LNCAP (cell line): ENCODE data around the gene FAM53A.

Source experiments
- TF ChIP-seq, protein P1 (sequence below): fragments of 450-650 bp; IDR thresholded peaks from 2 replicates; pipeline ENCODE4 v1.5.1; 2017; ENCODE audit warnings: mild to moderate bottlenecking

Gene FAM53A

DNA sequence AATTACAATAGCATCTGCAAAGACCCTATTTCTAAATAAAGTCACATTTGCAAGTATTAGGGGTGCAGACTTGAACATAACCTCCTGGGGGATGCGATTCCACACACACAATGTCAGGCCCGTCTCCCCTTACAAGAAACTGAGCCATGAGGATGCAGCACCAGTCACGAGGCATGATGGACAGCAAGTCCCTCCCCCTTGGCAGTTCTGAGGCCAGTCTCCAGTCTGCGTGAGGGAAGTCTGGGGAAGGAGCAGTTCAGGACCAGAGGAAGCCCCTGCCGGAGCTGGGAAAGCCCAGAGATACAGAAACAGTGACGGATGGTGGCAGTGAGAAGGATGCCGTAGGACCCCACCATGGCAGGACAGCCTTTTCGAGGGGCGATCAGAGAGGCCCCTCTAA is 9.4 kb downstream of the FAM53A start:
- TF ChIP-seq, protein P1, sequence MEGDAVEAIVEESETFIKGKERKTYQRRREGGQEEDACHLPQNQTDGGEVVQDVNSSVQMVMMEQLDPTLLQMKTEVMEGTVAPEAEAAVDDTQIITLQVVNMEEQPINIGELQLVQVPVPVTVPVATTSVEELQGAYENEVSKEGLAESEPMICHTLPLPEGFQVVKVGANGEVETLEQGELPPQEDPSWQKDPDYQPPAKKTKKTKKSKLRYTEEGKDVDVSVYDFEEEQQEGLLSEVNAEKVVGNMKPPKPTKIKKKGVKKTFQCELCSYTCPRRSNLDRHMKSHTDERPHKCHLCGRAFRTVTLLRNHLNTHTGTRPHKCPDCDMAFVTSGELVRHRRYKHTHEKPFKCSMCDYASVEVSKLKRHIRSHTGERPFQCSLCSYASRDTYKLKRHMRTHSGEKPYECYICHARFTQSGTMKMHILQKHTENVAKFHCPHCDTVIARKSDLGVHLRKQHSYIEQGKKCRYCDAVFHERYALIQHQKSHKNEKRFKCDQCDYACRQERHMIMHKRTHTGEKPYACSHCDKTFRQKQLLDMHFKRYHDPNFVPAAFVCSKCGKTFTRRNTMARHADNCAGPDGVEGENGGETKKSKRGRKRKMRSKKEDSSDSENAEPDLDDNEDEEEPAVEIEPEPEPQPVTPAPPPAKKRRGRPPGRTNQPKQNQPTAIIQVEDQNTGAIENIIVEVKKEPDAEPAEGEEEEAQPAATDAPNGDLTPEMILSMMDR, result no peak

DNA sequence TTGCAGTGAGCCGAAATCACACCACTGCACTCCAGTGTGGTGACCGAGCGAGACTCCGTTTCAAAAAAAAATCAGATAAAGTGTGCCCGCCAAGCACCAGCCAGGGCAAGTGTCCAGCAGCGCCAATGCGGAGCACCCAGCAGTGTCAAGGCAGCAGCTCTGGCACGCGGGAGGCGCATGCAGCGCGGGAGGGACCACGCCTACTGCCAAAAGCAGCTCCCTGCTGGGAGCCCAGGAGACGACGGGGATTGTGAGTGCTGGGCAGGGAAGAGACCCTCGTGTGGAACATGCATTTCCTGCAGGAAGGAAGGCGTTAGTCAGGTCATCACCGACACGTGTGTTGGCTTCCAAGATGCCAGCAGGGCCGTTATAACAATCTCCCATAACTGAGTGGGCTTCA is 10.4 kb downstream of the FAM53A start:
- TF ChIP-seq, protein P1, result no peak

DNA sequence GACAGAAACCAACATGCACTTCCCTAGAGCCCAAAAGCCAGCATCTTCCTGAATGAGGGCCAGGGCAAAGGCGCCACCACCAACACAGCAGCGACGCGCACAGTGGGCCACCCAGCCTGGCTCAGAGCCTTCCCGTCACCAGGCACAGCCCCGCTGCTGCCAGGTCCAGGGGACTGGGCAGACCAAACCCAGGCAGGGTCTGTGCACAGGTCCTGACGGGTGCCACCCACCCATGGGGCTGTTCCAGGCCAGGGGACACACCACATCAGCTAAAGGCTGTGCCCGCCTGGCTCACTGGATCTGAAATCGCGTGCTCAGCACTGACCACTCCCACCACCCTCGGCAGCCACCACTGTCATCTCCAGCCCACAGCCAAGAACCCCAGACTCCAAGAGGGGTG is 13.8 kb downstream of the FAM53A start:
- TF ChIP-seq, protein P1, result no peak

DNA sequence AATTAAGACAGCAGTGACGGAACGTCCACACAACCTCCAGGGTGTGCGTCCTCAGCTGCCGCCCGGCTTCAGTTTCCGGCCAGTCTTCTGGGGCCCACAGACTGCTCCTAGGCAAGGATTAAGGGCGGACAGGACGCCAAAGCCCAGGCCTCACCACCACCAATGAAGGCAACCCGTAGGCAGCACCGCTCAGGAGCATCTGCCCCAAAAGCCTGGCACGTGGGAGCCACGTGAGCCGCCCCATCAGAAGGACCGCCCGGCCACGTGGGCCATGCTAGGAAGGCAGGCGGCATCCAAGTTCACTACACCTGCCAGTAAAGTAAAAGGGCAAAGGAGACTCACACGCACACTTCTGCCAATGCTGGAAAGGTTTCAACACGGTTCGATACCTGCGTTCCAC is 14.3 kb downstream of the FAM53A start:
- TF ChIP-seq, protein P1, result no peak

DNA sequence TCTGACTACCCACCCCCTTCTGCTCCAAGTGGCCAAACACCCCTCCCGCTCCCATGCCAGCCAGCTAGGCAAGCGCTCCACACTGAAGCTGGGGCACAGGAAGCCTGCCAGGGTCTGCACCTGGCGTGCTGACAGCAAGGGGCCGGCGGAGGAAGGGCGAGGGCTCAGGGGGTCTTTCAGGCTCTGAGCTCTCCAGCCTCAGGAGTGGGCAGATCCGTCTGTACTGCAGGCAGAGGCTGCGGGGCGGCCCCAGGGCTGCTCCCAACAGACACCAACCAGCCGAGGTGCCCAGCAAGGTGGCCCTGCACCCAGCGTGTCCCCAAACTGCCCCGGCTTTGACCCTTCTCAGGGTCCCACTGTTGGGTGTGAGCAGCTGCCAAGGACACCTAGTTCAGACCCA is 14.8 kb downstream of the FAM53A start:
- TF ChIP-seq, protein P1, result no peak

DNA sequence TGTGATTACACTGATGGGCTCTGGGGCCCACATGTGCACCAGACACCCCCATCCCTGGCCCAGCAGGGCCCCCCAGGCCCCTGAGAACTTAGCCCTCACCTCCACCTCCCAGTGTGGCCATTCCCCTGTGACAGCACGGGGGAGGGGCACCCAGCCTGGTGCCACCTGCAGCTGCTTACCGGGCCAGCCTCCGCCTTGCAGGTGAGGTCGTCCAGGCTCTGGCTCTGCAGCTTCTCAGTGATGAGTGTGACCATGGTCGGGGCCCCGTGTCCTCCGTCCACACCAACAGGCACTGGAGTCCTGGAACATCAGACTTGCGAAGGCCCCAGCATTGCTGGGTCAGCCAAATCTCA is 15.6 kb downstream of the FAM53A start:
- TF ChIP-seq, protein P1, result no peak

DNA sequence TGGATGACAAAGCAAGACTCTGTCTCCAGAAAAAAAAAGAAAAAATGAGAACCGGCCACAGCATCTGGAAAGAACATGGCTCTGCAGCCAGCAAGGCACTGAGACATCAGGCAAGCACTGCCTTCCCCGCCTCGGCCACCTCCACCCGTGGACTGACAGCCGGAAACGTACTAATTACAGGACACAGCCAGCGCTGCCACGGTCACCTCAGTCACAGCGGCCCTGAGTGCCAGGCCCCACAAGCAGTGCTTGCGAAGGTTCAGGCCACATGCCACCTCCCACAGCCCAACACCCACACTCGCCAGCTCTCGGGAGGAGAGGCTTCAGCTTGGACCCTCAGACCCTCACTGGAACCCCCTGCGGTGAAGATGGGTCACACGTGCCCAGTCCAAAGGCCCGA is 16.8 kb downstream of the FAM53A start:
- TF ChIP-seq, protein P1, result no peak

DNA sequence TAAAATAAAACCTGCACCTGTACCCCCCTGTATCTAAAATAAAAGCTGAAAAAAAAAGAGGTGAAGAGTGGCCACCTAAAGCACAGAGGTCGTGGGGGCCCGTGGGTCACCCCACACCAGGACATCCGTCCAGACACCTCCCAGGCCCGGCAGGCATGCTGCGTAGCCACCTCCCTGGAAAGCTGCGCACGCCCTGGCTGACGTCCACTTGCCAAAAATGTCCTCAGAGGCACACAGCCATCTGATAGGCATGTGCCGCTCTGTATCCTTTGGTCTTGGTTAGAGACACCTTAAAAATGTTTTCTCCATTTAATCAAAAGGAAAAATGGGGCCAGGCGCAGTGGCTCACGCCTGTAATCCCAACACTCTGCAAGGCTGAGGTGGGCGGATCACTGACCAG is 17.7 kb downstream of the FAM53A start:
- TF ChIP-seq, protein P1, result no peak
